Measurements from ENCODE around the gene UBL7.

GRCh38 chr15:74432271-74432967 is 28.5 kb downstream of the UBL7 start:
- TF ChIP-seq CTCF (IDR thresholded peaks at IDR 0.05; ENCODE audit: insufficient read depth, low read length, poor library complexity, severe bottlenecking) (no peak), EZH2phosphoT487 (conservative IDR thresholded peaks at IDR 0.05; ENCODE audit: low read length) (no peak)
